ENCODE measurements around the gene GCNA. TPM values are rescaled to one million over a fixed set of nuclear protein-coding genes. Genes with fewer than 3 reads are reported as not detected.
"Not testable (repeated sequence)": the region's sequence is repeated elsewhere in the genome, so short reads cannot be mapped to it uniquely, and the experiment has no call there.

The GCNA gene
- total RNA-seq, 1 experiment from 2014 or later = 2.1 TPM

DNA sequence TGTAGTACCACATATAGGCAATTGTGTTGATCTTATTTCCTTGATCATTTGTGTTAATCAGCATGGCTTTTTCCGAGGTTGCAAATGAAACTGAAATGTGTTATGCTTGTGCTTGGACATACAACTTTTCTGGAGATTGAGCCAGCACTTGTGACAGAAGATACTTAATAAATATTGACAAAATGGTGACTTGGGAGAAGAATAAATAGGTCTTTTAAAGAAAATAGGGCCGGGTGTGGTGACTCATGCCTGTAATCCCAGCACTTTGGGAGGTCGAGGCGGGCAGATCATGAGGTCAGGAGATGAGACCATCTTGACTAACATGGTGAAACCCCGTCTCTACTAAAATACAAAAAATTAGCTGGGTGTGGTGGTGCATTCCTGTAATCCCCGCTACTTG is 18.5 kb upstream of the GCNA start:
- not testable (repeated sequence) for DNase-seq (ENCODE audit: low spot score)

DNA sequence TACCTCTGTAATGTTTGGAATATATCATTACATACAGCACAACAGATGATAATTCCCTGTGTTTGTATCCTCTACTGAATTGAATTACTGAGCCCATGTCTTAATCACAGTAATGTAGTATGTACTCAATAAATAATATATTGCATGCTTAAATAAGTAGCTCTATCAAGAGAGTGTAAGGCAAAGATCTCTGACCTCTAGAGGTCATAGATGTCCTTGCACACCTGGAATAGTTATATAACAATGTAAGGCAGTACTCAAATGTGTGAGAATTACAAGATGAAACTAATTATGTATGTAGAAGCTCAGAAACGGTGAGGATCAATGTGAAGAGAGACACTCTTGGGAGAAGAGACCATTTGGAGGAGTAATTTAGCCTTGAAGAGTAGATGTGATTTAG is 14.3 kb upstream of the GCNA start:
- no peak for DNase-seq (ENCODE audit: low spot score)

DNA sequence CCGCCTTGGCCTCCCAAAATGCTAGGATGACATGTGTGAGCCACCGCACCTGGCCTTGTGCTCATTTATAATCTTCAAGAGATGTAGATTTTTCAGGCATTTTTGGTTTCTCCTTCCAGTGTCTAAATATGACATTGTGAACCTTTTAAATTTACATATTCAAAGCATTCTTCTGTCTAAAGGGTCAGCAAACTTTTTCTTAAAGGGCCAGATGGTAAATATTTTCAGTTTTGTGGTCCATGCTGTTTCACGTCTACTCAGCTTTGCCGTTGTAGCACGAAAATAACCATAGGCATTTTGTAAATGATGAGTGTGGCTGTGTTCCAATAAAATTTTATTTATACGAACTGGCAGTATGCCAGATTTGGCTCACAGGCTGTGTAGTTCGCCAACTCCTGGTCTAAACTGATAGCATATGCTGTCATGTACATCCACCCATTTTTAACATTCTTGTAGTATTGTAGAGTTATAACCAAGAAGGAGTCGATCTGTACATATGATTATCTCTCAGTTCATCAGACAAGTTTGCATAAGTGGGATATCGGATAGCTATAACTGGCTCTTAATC is 12.7 kb upstream of the GCNA start:
- DNase-seq (ENCODE audit: low spot score) = no peak

DNA sequence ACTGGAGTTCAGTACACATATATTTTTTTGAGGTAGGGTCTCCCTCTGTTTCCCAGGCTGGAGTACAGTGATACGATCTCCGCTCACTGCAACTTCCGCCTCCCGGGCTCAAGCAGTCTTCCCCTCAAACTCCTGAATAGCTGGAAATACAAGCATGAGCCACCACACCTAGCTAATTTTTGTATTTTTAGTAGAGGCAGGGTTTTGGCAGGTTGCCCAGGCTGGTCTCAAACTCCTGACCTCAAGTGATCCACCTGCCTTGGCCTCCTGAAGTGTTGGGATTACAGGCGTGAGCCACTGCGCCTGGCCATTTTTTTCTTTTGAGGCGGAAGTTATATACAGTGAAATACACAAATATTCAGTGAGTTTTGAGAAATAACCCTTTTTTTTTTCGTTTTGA is 6.8 kb upstream of the GCNA start:
- not testable (repeated sequence) for DNase-seq (ENCODE audit: low spot score)

DNA sequence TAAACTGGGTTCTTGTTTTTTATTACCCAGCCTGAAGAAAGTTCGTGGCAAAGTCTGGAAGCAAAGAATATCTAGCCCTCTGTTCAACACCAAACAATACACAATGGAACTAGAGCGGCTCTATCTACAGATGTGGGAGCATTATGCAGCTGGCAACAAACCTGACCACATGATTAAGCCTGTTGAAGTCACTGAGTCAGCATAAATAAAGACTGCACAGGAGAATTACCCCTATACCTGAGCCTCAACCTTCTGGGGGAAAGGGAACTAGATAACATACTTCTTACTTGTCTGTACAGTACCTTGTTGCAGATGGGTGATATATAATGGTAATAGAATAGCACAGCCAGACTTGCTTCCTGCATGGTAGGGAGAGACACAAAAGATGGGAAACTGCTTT is 4.6 kb upstream of the GCNA start:
- DNase-seq (ENCODE audit: low spot score) = no peak

DNA sequence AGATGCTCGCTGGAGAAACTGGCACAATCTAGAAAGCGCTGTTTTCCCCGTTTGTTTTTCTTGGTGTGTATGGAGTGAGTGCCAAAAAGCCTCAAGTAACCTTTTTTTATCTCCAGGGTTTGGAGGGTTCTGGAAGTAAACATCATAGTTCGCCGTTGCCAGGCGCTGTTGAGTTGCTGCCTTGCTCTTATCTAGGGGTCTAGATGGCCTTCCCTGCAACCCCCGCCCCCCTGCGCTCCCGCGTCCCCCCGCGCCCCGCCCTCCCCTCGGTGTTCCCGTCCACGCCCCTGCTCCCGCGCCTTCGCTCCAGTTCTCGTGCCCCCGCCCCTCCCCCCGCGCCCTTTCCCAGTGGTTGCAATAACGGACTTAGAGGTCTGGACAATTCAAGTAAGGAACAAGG is 555 bp upstream of the GCNA start:
- no peak for DNase-seq (ENCODE audit: low spot score)

DNA sequence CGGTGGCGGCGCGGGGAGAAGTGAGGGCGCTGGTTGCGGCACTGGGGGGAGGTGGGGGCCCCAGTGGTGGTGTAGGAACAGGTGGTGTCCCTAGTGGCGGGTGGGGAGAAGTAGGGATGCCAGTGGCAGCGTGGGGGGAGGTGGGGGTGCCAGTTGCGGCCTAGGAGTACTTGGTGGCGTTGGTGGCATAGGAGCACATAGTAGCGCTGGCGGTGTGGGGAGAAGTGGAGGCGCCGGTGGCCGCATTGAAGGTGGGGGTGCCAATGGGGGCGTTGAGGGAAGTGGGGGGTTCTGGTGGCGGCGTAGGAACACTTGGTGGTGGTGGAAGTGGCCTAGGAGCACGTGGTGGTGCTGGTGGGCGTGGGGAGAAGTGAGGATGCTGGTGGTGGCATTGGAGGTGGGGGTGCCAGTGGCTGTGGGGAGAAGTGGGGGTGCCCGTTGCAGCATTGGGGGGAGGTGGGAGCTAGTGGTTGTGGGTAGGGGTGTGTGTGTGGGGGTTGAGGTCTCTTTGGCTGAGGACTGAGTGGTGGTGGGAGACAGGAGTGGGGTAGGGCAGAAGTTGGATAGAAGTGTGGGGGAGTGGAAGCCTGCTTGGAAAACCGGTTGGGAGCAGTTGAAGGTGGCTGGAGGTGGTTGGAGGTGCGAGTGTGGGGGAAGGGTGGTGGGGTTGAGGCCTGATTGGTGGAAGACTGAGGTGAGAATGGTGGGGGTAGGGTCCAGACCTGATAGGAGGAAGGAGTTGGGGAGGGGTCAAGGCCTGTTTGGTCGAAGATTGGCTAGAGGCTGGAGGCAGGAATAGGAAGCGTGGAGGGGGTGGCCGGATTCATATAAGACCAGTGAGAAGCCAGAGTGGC is 1.1 kb downstream of the GCNA start:
- no peak for DNase-seq (ENCODE audit: low spot score)

DNA sequence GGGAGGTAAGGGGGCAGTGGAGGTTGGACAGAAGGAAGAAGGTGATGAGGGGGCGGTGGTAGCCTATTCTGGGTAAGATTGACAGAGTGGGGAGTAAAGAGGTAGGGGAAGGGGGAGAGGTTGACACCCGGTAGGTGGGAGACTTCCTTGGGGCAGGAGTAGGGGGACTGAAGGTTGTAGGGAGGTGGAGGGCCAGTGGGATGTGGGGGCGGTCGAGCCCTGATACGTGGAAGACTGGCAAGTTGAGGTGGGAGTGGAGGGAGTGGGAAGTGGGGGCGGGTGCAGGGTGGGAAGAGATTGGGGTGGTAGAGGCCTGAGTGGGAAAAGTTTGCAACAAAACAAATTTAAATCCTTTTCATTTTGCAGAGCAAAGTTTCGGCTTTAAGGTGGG is 1.7 kb downstream of the GCNA start:
- DNase-seq (ENCODE audit: low spot score) = no peak

DNA sequence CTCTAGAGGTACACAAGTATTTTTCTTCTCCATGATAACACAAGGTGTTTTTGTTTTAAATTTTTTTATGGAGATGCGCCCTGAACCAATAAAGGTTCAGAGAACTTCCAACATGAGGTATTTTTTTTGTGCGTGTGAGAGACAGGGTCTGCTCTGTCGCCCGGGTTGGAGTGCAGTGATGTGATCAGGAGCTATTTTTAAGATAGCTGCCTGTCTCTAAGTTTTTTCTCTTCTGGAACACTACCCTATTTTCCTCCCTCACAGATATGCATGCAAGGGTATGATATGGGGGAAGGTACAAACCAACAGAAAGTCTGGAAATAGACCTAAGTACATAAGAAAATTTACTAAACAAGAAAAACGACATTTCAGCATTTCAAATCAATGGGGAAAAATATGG is 3.0 kb downstream of the GCNA start:
- DNase-seq (ENCODE audit: low spot score) = no peak

DNA sequence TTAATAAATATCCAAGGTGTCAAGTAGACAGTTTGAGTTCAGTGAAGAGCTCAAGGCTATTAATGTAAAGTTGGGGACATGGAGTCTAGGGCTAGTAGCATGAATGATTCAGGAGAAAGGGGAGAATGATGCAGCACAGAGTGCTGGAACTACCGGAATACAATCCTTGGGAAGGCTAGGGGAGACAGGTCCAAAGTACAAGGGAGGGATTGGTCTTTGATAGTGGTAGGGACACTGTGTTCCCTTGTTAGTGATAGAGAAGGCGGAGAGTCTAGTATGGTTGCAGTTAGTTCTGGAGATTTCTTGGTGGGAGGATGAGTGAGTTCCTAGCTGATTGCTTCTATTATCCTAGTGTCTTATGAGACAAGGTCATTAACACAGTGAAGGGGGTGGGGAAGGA is 8.7 kb downstream of the GCNA start:
- peak; percentile 16 for DNase-seq (ENCODE audit: low spot score)

DNA sequence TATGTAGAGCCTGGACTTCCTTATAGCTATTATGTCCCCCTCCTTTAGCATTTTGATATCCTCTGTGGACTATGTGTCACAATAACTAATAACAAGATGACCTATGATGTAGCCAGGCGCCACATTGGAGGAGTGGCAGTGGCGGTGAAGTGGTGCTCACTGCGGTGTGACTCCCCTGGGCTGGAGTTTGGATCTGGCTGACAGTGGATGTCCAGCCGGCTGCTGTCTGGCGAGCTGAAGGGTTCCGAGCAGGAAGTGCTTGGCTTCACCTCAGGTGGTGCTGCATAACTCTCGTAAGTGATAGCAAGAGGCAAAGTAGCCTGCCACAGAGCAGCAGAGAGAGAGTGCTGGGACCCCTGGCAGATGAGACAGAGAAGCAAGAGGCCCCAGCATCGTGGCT is 15.0 kb downstream of the GCNA start:
- DNase-seq (ENCODE audit: low spot score) = not testable (repeated sequence)

DNA sequence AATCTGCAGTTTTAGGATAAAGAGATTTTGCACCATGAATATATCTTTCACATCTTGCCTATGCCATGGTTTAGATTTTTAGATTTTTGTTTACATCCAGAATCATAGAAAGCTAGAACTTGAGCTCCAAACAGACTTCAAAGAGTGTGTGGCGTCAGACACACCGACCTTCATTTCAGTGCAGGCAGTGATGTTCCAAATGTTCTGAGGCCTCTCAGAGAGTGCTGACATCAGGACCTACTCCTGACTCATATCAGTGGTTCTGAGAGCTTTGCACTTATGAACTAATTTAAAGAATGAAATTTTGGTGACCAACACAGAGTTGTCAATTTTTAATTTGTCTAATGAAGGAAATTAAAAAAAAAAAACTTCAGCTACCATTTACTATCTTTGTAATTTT is 21.7 kb downstream of the GCNA start:
- DNase-seq (ENCODE audit: low spot score) = no peak

DNA sequence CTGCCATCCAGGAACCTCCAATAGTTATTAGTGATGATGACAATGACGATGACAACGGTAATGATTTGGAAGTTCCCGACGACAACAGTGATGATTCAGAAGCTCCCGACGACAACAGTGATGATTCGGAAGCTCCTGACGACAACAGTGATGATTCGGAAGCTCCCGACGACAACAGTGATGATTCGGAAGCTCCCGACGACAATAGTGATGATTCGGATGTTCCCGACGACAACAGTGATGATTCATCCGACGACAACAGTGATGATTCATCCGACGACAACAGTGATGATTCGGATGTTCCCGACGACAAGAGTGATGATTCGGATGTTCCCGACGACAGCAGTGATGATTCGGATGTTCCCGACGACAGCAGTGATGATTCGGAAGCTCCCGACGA is 25.4 kb downstream of the GCNA start:
- no peak for DNase-seq (ENCODE audit: low spot score)

DNA sequence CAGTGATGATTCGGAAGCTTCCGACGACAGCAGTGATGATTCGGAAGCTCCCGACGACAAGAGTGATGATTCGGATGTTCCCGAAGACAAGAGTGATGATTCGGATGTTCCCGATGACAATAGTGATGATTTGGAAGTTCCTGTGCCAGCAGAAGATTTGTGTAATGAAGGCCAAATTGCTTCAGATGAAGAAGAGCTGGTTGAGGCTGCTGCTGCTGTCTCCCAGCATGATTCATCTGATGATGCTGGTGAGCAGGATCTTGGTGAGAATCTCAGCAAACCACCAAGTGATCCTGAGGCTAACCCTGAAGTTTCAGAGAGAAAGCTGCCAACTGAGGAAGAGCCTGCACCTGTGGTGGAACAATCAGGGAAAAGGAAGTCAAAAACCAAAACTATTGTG is 25.9 kb downstream of the GCNA start:
- DNase-seq (ENCODE audit: low spot score) = no peak

DNA sequence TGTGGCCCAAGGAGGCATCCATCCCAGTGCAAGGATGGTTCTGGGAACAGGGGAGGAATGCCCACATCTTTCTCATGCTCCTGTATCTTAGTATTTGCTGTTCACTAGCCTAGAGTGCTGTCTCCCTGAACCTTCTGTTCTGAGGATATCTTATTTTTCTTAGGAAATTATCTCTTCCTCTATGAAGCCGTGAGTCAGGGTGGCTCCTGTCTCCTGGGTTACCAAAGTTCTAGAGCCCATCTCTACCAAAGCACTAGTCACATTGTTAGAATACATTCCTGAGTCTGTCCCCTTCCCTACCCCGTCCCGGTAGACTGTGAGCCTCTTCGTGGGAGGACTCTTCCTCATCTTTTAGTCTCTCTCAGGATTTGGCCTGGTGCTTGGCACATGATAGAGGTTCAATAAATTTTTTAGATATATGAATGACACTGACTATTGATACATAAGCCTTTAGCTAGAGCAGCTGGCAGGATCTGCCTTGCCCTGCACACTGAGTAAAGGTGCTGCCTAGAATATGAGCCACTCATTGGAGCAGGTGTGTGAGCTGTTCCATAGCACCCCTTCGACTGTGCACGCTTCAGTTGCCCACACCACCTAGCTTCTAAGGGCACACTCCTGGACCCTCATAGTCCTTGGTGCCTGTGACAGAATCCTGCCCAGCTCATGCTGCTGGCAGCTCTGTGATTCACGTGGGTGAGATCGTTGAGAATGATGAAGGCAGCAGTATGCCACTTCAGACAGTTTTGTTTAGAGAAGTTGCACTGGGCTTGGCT is 26.7 kb downstream of the GCNA start:
- DNase-seq (ENCODE audit: low spot score) = no peak

DNA sequence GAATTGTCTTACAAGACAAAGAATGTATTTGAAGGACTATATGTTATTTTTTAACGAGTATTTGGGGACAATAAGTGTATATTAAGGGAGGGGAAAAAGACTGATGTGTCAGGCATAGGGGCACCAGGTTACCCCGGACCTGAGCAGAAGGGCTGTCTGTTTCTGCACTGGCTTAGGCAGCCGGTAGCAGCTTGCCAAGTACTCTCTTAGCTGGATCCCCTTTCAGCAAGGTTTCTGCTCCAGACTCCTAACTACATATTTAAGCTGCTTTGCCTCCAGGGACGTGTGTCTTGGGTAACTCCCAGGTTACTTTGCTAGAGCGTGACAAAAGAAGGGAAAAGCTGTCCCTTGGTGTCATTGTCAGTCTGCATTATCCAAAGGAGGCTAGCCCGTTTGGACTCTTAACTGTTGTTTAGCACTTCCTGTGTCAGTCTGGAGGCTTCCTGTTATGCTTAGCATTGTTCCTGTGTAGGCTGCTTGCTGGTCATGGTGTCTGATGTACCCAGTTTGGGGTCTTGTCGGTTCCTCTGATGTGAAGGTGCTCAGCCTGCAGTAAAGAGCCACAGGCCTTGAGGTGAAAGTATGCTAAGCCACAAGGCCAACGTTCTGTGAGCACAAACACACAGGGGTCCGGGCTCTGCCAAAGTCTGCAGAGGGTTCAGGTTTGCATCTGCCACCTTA is 28.4 kb downstream of the GCNA start:
- DNase-seq (ENCODE audit: low spot score) = no peak

DNA sequence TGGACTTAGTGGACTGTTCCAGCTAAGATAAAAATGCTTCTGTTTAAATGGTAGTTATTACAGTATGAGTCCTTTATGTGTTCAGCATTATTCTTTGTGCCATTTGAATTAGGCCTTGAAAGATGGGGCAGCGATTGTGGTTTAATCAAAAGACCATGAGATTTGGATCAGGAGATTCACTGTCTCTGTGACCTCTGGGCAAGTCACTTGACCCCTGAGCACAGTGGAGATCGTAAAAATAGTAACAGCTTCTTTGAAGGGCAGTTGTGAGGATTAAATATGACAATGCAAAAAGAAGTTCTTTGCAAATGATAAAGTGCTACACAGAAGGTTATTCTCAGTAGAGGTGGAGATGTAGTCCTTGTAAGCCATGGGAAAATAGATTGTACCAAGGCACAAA is 29.3 kb downstream of the GCNA start:
- no peak for DNase-seq (ENCODE audit: low spot score)

DNA sequence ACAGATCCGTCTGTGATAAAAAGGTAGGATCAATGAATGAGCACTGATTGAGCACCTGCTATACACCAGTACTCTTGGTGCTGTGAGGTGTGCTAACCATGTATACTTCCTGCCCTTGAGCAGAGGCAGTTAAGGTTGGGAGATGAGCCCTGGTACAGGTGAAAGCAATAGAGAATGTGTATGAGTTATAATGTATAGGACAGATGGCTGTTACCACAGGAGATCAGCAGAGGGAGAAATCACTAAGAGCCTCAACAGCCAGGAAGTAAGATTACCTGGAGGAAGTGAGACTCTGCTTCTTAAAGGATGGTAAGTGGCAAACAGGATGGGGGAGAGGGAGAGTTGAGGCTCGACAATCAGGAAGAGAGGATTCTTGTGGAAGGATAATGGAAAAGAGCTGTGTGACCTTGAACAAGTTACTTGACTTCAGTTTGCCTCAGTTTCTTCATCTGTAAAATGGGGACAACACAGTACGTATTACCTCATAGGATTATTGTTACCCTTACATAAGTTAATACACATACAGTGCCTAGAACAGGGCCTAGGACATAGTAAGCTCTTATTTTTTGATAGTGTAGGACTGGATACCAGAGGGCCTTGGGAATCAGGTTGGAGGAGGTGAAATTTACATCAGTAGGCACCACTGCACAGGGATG is 31.0 kb downstream of the GCNA start:
- no peak for DNase-seq (ENCODE audit: low spot score)

DNA sequence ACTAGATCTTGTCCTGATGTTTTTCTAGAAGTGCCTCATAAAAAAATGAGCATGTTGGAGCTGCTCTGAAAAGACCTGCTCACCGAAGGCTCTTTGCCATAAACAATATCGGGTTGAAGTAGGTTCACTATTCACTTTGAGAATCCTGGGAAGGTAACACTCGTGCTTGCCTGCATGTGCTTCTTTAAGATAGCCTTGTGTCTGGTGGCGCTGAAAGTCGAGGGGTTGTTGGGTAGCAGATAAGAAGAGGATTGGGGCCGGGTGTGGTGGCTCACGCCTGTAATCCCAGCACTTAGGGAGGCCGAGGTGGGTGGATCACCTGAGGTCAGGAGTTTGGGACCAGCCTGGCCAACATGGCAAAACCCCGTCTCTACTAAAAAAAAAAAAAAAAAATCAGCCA is 33.5 kb downstream of the GCNA start:
- not testable (repeated sequence) for DNase-seq (ENCODE audit: low spot score)

DNA sequence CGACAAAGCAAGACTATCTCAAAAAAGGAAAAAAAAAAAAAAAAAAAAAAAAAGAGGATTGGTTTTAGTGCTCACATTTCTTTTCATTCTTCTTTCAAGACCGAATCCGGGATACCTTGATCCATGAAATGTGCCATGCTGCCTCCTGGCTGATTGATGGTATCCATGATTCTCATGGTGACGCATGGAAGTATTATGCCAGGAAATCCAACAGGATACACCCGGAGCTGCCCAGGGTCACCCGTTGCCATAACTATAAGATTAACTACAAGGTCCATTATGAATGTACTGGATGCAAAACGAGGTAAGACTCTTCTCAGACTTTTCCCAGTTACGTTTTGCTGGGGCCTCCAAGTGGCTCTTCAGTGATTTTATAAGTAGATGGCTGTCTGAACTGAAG is 34.0 kb downstream of the GCNA start:
- DNase-seq (ENCODE audit: low spot score) = no peak

DNA sequence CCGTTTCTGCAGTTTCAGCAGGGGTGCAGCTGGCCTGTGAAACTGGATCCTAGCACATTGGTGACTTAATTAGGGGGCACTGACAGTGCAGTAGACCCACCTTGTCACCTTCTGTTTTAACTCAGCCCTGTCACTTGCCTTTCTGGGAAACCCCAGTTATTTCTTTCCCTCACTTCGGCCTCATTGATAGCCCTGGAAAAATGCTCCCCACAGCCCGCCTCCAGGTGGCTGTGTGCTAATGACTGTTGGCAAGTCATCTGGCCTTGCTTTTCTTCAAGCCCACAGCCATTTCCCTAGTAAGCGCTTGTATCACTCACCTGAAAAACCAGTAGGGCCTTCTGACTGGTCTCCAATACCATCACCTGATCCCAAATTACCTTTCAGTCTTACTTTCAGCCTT is 36.8 kb downstream of the GCNA start:
- no peak for DNase-seq (ENCODE audit: low spot score)

DNA sequence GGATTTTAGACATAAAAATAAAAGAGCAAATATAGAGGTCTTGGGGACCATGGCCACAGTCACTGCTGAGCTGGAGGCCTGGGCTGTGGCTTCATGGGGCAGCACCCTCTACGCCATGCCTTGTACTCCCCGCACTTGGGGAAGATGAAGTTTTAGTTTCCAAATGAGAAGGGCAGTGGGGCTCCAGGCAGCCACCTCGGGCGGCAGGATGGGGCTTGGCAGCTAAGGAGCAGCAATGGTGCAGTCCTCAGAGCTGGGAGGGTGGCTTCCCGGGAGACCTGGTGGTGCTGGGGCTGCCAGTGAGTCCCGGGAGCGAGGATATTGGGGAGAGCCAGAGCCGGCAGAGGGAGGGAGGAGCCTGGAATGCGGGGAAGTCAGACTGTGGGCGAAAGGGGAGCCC is 37.7 kb downstream of the GCNA start:
- no peak for DNase-seq (ENCODE audit: low spot score)
